Liver (tissue), 3 donors: ENCODE measurements around the gene ANXA6.

Source experiments
- CTCF ChIP-seq: fragments of 150-350 bp; IDR thresholded peaks from 2 replicates; pipeline ENCODE4 v1.5.1; 2017; ENCODE audit warnings: improper control_type of control experiment, low read depth, low read length; ENCODE audit not compliant: missing input control
- JUND ChIP-seq, 2 donors: IDR thresholded peaks; 2 replicates each; pipeline ENCODE4 v1.6.1; 2016; ENCODE audit warnings: antibody characterized with exemption in 2 of 2
- ZBTB33 ChIP-seq: IDR thresholded peaks from 2 replicates; pipeline ENCODE4 v1.6.1; 2016; ENCODE audit warnings: antibody characterized with exemption
- TF ChIP-seq, protein P1 (sequence below): IDR thresholded peaks from 2 replicates; pipeline ENCODE4 v1.6.1; 2016; ENCODE audit warnings: antibody characterized with exemption, mild to moderate bottlenecking
- TF ChIP-seq, protein P2 (sequence below): IDR thresholded peaks from 2 replicates; pipeline ENCODE4 v1.6.1; 2016; ENCODE audit warnings: antibody characterized with exemption
- donor health status: healthy.
- donor health status: healthy.

- TF ChIP-seq CTCF, result no peak
- TF ChIP-seq, protein P1, sequence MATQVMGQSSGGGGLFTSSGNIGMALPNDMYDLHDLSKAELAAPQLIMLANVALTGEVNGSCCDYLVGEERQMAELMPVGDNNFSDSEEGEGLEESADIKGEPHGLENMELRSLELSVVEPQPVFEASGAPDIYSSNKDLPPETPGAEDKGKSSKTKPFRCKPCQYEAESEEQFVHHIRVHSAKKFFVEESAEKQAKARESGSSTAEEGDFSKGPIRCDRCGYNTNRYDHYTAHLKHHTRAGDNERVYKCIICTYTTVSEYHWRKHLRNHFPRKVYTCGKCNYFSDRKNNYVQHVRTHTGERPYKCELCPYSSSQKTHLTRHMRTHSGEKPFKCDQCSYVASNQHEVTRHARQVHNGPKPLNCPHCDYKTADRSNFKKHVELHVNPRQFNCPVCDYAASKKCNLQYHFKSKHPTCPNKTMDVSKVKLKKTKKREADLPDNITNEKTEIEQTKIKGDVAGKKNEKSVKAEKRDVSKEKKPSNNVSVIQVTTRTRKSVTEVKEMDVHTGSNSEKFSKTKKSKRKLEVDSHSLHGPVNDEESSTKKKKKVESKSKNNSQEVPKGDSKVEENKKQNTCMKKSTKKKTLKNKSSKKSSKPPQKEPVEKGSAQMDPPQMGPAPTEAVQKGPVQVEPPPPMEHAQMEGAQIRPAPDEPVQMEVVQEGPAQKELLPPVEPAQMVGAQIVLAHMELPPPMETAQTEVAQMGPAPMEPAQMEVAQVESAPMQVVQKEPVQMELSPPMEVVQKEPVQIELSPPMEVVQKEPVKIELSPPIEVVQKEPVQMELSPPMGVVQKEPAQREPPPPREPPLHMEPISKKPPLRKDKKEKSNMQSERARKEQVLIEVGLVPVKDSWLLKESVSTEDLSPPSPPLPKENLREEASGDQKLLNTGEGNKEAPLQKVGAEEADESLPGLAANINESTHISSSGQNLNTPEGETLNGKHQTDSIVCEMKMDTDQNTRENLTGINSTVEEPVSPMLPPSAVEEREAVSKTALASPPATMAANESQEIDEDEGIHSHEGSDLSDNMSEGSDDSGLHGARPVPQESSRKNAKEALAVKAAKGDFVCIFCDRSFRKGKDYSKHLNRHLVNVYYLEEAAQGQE, result no peak
- TF ChIP-seq ZBTB33, result no peak
- TF ChIP-seq, protein P2, sequence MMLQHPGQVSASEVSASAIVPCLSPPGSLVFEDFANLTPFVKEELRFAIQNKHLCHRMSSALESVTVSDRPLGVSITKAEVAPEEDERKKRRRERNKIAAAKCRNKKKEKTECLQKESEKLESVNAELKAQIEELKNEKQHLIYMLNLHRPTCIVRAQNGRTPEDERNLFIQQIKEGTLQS, result no peak
- no peak for TF ChIP-seq JUND (IDR thresholded peaks at IDR 0.05)
These were observed 62.1 kb downstream of the ANXA6 start for GRCh38 chr5:151095341-151096000.
